Left ventricle myocardium inferior (tissue), 1 donor: Measurements from ENCODE around the gene UNC13A. TPM values are rescaled to one million over a fixed set of nuclear protein-coding genes. Genes with fewer than 3 reads are reported as not detected.

ENCODE experiments used
- DNase-seq: peaks from one replicate; pipeline ENCODE4 v3.0.0-alpha.2; 2020
- H3K27ac ChIP-seq: fragments of 200-600 bp; replicated peaks from 2 replicates; pipeline ENCODE4 v1.8.0; 2021
- H3K27me3 ChIP-seq: fragments of 200-600 bp; 2 replicates; pipeline ENCODE4 v1.8.0; 2021; ENCODE audit warnings: low read depth
- H3K36me3 ChIP-seq: fragments of 200-600 bp; 2 replicates; pipeline ENCODE4 v1.8.0; 2021
- H3K4me1 ChIP-seq: fragments of 200-600 bp; 2 replicates; pipeline ENCODE4 v1.8.0; 2021
- H3K4me3 ChIP-seq: fragments of 200-600 bp; 2 replicates; pipeline ENCODE4 v1.8.0; 2021; ENCODE audit warnings: mild to moderate bottlenecking, moderate library complexity
- H3K9me3 ChIP-seq: fragments of 200-600 bp; replicated peaks from 2 replicates; pipeline ENCODE4 v1.8.0; 2021
- intact Hi-C: fragments of 100-400 bp; cut with micrococcal nuclease; formaldehyde crosslinking; loops from one replicate; pipeline ENCODE4 v1.11.0; 2022
- total RNA-seq: library from RNA; stranded (reverse); fragmentation: NEBNext Ultra II Directional; extraction: Animal tissue kit (Norgen Biotek cat#: 25700); gene quantifications from one replicate; pipeline ENCODE4 v1.2.1, GENCODE V29; 2021
- TF ChIP-seq, protein P1 (sequence below): fragments of 200-600 bp; IDR thresholded peaks from 2 replicates; pipeline ENCODE4 v1.8.0; 2021; ENCODE audit warnings: antibody characterized with exemption, mild to moderate bottlenecking, borderline replicate concordance
- donor health status: DM: no; HTN: yes; CAD: no; lungs with severe emphysema.

The UNC13A gene
- total RNA-seq, 1 donor from 2014 or later, result 0.05 TPM

DNA sequence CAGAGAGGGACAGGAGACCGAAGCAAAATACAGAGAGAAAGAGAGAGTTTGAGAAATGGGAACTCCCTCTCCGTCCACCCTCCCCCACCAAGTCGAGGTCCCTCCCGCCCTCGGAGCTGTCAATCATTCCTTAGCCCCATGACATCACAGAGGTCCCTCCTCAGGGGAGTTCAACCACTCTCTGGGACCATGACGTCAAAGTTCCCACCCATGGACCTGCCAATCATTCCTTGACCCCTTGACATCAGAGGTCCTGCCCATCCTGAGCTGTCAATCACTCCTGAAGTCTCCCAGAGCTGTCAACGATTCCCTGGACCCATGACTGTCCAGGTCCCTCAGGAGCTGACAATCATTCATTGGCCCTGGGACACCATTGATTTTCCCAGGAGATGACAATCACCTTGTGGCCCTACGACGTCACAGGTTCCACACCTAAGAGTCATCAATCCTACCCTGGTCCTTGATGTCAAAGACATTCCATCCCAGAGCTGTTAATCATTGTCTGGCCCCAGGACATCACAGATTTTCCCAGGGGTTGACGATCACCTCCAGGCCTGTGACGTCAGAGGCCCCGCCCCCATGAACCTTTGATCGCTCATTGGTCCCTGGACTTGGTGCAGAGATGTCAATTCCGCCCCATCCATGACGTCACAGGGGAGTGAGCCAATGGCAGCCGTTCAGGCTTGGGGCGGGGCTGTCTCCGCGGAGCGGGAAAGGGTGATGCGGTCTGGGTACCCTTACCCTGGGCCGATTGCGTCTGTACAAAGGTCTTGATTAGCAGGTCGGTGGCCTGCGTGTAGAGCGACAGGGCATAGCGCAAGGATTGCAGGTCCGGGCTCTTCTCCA, 71.0 kb downstream of the UNC13A start:
- Histone ChIP-seq H3K4me3 (peak overlapping the region; percentile 29), H3K27me3 (peaks cover 47% of the 10 kb centered on the region), H3K27ac (no peak overlapping the region), H3K4me1 (peaks cover 4% of the 10 kb centered on the region), H3K36me3 (no peaks in the 10 kb centered on the region), H3K9me3 (peaks cover 14% of the 10 kb centered on the region)
- TF ChIP-seq, protein P1, sequence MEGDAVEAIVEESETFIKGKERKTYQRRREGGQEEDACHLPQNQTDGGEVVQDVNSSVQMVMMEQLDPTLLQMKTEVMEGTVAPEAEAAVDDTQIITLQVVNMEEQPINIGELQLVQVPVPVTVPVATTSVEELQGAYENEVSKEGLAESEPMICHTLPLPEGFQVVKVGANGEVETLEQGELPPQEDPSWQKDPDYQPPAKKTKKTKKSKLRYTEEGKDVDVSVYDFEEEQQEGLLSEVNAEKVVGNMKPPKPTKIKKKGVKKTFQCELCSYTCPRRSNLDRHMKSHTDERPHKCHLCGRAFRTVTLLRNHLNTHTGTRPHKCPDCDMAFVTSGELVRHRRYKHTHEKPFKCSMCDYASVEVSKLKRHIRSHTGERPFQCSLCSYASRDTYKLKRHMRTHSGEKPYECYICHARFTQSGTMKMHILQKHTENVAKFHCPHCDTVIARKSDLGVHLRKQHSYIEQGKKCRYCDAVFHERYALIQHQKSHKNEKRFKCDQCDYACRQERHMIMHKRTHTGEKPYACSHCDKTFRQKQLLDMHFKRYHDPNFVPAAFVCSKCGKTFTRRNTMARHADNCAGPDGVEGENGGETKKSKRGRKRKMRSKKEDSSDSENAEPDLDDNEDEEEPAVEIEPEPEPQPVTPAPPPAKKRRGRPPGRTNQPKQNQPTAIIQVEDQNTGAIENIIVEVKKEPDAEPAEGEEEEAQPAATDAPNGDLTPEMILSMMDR, result no peak
- intact Hi-C loops, result no loop called here
- no peak for DNase-seq

DNA sequence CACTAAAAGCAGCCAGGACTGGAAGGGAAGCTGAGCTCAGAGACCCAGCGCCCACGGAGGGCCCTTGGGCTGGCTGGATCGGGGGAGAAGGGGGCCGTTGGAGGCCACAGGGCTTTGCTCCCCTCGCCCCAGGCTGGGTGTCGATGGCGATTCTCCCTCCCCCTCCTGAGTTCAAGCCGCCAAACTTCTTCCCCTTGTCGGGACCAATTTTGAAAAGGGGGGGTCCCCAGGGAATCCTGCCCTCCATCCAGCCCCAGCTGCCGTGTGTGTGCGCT, 71.5 kb downstream of the UNC13A start:
- Histone ChIP-seq H3K4me3 (peak overlapping the region; percentile 29), H3K36me3 (no peaks in the 10 kb centered on the region), H3K27me3 (peaks cover 47% of the 10 kb centered on the region), H3K27ac (no peak overlapping the region), H3K4me1 (peaks cover 4% of the 10 kb centered on the region), H3K9me3 (peaks cover 8% of the 10 kb centered on the region)
- intact Hi-C loops, result no loop called here
- DNase-seq, result no peak
- TF ChIP-seq, protein P1, result no peak

DNA sequence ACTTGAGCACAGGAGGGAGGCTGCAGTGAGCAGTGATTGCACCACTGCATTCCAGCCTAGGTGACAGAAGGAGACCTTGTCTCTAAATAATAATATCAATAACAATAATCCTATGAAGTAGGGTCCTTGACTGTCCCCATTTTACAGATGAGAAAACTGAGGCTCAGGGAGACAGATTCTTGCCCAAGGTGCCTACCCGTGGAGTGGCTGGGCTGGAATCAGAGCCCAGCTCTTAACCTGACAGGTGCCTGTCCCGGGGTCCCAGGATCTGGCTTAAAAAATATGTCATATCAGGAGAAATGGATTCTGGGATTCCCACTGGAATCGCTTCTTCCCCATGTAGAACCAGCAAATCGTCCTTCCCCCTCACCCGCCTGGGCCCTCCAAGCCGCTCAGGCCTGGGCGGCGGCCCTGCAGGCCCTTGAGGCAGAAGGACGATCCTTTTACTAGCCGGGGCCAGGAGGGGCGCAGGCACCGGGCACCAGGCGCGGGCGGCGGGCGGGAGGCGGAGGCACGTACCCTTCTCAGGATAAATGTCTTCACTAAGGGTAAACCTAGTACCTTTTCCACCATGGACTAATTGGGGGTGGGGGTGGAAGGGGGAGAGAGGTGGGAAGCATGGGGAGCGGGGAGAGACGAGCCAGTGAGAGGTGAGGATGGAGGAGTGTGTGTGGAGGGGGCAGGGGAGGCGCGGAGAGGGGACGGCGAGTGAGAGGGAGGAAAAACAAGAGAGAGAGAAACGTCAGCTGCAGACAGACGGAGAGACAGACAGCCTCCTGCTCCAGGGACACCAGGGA, 72.1 kb downstream of the UNC13A start:
- TF ChIP-seq, protein P1, result no peak
- Histone ChIP-seq H3K27me3 (peaks cover 47% of the 10 kb centered on the region), H3K4me1 (peaks cover 4% of the 10 kb centered on the region), H3K27ac (no peak overlapping the region), H3K4me3 (peak overlapping the region; percentile 29), H3K36me3 (no peaks in the 10 kb centered on the region), H3K9me3 (peaks cover 3% of the 10 kb centered on the region)
- DNase-seq, result no peak
- intact Hi-C loops, result no loop called here

DNA sequence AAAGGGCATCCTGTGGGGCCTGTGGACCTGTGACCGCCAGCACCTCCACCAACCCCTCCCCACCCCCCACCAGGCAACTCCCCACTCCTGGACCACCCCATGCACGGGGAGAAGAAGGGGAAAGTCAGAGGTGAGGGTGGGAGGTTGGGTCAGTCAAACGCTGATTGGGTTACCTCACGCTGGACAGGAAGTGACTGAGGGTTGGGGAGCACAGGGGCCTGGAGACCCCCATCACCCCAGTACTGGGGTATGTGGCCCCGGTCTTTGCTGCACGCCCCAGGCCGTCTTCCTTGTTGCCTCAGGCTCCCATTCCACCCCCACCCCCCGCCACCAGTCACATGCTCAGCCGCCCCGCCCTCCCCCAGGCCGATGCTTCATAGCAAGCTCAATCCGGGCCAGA, 73.7 kb downstream of the UNC13A start:
- Histone ChIP-seq H3K4me1 (peaks cover 4% of the 10 kb centered on the region), H3K4me3 (no peak overlapping the region), H3K27me3 (peaks cover 47% of the 10 kb centered on the region), H3K27ac (no peak overlapping the region), H3K36me3 (no peaks in the 10 kb centered on the region), H3K9me3 (no peaks in the 10 kb centered on the region)
- DNase-seq, result no peak
- intact Hi-C loops, result no loop called here
- TF ChIP-seq, protein P1, result no peak

DNA sequence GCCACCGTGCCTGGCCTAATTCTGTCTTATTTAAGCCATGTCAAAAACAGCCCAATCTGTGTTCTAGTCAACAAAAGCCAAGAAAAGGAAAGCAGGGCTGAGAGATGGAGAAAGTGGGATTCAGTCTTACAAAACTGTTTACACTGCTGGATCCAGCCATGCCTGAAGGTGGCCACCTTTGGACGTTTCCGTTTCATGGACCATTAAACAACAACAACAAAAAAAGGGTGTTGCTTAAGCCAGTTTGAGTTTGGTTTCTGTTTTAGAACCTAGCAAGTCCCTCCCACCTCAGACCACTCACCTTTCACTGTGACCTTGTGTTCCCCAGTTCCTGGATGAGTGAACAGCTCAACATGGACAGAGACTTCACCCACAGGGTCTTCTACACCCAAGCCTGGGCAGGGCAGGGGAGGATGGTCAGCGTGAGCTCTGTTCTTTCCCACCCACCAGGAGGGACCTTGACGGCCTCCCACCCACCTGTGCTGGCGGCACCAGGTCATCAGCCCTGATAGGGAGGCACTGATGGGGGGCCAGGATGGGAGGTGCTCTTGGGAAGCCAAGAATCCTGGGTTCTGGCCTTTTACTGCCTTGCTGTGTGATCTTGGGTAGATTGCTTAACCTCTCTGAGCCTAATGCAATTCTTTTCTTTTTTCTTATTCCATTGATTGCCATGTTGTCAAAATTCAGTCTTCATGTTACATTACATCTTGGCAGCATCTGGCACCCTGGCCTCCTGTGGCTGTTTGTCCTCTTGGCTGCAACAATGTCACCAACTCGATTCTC, 76.5 kb downstream of the UNC13A start:
- intact Hi-C loops, result no loop called here

More for the DNA sequence above, 76.5 kb downstream of the UNC13A start:
- Histone ChIP-seq H3K27ac (no peak overlapping the region), H3K4me3 (no peak overlapping the region), H3K36me3 (no peaks in the 10 kb centered on the region), H3K9me3 (no peaks in the 10 kb centered on the region), H3K27me3 (peaks cover 40% of the 10 kb centered on the region), H3K4me1 (peaks cover 3% of the 10 kb centered on the region)
- DNase-seq, result no peak
- TF ChIP-seq, protein P1, result no peak
